HG03095 (cell line): ENCODE data around the gene ALLC.
"Not testable (repeated sequence)": the region's sequence is repeated elsewhere in the genome, so short reads cannot be mapped to it uniquely, and the experiment has no call there.

Experiments
- ATAC-seq: cut with Tn5 transposase; IDR thresholded peaks from one replicate; pipeline ENCODE4 v1.9.1; 2021; ENCODE audit warnings: moderate library complexity; ENCODE audit not compliant: unreplicated experiment

Gene ALLC

GRCh38 chr2:3654011-3654410 lies 4.0 kb upstream of the ALLC start:
- ATAC-seq = no peak

- no peak for ATAC-seq
These were observed 3.3 kb upstream of the ALLC start for GRCh38 chr2:3654531-3655225.

- ATAC-seq = no peak
These were observed 1.9 kb upstream of the ALLC start for GRCh38 chr2:3655871-3656761.

- ATAC-seq = no peak
These were observed 958 bp upstream of the ALLC start for GRCh38 chr2:3656762-3657721.

- no peak for ATAC-seq
These were observed 1.7 kb downstream of the ALLC start for GRCh38 chr2:3659447-3660432.

DNA sequence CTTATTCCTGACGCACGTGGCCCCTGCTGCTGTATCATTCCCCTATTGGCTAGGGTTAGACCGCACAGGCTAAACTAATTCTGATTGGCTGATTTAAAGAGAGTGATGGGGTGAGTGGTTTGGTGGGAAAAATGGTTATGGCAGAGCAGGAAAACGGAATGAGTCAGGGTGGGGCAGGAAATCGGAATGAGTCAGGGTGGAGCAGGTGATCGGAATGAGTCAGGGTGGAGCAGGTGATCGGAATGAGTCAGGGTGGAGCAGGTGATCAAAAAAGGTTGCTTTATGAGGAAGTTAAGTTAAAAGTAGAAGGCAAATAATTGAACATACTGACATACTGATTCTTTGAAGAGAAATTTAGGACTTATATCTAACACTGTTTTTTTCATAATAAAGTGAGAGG lies 2.6 kb downstream of the ALLC start:
- ATAC-seq = not testable (repeated sequence)

- no peak for ATAC-seq
These were observed 3.2 kb downstream of the ALLC start for GRCh38 chr2:3661149-3661660.

GRCh38 chr2:3662239-3662638 lies 4.2 kb downstream of the ALLC start:
- no peak for ATAC-seq

GRCh38 chr2:3664118-3664517 lies 6.1 kb downstream of the ALLC start:
- no peak for ATAC-seq

DNA sequence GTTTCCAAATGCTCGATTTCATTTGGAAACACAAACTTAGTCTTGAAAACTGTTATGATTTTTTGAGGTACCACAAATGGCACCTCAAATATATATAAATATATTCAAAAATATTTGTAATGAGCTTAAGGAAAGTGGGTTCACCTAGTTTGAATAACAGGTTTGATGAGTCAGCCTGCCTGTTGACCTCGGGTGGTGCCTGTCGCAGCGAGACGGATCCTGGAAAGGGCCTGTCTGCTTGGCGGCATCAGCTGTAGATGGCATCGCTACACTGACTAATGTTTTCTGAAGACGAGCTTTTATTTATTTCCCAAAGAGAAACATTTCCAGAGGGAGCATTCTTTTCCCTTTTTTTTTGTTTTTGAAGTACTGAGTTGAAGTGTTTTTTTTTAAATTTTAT lies 6.9 kb downstream of the ALLC start:
- no peak for ATAC-seq

DNA sequence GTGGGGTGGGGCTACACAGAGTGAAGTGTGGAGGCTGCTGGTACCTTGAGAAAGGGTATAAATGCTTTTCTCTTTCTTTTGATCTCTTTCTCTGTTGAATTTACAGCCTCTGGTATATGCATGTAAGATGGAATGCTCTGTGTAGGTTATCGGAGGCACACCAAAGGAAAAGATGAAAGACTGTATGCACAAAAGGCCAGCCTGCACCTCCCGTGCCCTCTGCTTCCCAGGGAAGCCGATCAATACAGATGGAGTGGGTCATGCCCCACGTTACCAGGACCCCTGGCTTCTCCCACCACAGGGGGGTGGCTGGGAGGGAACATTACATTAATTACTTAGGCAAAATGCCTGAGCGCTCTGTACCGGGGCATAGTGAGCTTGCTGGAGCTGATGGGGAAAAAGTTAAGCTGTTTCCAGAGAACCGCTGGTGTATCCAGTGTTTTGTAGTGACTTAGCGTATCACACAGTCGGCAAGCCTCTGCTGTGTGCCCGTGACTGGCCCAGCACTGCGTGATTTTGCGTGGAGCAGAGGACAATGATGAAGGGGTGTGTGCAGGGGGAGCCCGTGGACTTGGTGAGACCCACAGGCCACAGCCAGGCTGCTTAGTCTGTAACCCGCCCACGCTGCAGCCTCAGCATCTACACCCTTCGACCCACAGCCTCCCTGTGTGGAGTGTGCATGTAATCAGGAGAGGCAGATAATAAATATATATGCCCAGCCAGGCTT lies 8.0 kb downstream of the ALLC start:
- ATAC-seq = no peak

GRCh38 chr2:3666613-3666975 lies 8.6 kb downstream of the ALLC start:
- no peak for ATAC-seq

DNA sequence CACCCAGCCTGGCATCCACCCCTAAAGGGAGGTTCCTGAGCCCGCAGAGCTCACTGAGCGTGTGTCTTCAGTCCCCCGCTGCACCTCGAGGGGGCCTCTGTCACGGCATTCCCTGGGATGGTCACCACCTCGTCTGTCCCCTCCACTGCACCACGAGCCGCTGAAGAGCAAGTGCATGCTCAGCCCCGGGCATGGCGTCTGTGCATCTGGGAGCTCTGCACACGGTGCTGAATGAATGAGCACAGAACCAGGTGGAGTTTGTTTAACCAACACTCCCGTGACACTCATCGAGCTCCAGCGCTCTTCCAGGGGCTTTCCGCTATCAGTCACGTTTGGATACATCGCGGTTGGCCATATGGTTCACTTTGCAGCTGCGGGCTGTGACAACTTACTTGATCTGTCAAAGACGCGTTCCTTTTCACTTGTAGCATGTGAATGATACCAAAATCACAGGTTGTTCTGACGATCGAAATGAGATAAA lies 9.2 kb downstream of the ALLC start:
- no peak for ATAC-seq

DNA sequence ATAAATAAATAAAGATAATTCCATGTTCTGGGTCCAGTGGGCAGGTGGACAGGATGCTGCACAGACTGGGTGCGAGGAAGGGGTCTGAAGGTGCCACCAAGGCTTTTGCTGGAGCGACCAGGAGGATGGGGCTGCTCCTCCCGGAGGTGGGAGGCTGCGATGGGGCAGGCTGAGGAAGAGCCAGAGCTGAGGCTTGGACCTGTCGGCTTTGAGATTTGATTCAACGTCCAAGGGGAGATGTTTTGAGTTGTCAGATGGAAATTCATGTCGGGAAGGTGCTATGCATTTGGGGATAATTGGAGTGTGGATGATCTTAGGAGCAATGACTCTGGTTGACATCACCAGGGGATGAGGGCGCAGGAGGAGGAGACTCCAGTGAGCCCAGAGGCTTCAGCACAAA lies 11.7 kb downstream of the ALLC start:
- no peak for ATAC-seq

GRCh38 chr2:3670376-3670775 lies 12.4 kb downstream of the ALLC start:
- no peak for ATAC-seq

DNA sequence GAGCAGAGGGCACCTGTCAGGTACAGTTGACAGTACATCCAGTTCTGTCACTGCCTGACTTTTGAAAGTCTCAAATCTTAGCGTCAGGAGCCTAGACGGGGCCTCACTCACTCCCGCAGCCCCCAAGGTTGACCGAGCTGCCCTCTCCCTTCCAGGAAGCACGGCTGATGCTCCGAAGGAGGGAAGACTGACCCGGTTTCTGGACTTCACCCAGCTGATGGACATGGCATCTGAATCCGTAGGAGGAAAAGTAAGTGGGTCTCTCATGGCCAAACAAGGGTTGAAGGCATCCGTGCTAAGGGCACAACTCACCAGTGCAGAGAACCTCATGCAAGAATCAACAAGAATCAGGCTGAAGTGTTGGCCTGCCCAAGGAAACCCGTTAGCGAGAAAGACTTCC lies 12.9 kb downstream of the ALLC start:
- ATAC-seq = no peak

DNA sequence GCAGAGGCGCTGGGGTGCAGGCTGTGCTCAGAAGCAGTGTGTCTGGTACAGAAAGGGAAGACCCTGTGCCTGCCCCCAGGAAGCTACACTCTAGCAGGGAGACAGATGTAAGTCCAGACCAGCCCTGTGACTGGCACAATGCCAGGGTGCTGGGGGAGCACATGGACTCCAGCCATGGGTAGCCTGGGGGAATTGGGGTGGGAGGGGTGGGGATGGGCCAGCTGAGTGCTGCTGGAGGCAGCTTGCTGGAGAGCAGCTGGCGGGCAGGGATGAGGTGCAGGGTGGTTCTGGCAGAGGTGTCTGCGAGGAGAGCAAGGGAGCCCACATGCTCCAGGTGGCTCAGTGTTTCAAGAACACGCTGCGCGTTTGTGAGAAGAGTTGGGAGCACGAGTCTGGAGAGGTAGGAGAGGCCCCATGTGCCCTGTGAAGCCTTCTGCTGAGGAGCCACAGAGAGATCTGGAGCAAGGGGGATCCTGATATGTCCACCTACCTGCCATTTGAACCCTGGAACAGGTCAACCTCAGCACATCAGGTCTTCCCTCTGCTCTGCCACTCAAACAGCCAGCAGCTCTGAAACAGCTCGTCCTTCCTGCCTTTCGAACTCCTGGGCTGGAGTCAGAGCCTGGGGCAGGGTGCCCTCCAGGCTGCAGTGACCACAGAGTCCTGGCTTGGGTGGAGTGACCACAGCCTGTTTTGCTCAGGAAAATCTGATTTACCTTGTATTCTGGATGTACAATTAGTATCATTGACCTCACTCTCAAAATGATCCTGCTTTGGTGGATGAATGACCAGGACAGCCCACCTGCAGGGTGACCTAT lies 15.1 kb downstream of the ALLC start:
- no peak for ATAC-seq
